B cell (primary cell): ENCODE measurements around the gene MPL. TPM values are rescaled to one million over a fixed set of nuclear protein-coding genes. Genes with fewer than 3 reads are reported as not detected.

Source experiments
- ATAC-seq: fragments of 200-7000 bp; cut with Tn5 transposase; one replicate; pipeline ENCODE4 v1.10.0; 2021; ENCODE audit warnings: low read depth, mild to moderate bottlenecking, moderate number of reproducible peaks, moderate library complexity
- CTCF ChIA-PET: fragments of 350-600 bp; sonication (Branson Sonifier 250); formaldehyde crosslinking; loops from one replicate; lab custom pipeline; 2021; ENCODE audit warnings: antibody characterized with exemption, inconsistent platforms; lab: Charles Lee
- POLR2A ChIA-PET: fragments of 350-600 bp; sonication (Branson Sonifier 250); formaldehyde crosslinking; loops from one replicate; lab custom pipeline; 2021; ENCODE audit warnings: antibody characterized with exemption; lab: Charles Lee
- DNase-seq: peaks from one replicate; pipeline ENCODE4 v3.0.0; 2013
- H2AFZ ChIP-seq: 2 replicates; pipeline ENCODE4 v1.6.1; 2012; ENCODE audit warnings: mild to moderate bottlenecking, low read depth, low read length; ENCODE audit not compliant: insufficient read depth, poor library complexity, severe bottlenecking
- H3K27ac ChIP-seq, 2 donors: 1 replicate in 1 of 2; 2 replicates in 1 of 2; pipeline ENCODE4 v1.5.1; 2012 to 2013; ENCODE audit warnings: low read length in 2 of 2, mild to moderate bottlenecking in 2 of 2, moderate library complexity in 1 of 2
- H3K27me3 ChIP-seq, 4 experiments: fragments of 200-600 bp in 1 of 4; sonication (generic) in 1 of 4; replicated peaks in 1 of 4; 1 replicate in 2 of 4; 2 replicates in 2 of 4; pipeline versions ENCODE4 v1.6.1 to v1.7.0; 2013 to 2016; ENCODE audit warnings: low read length in 3 of 4, mild to moderate bottlenecking in 2 of 4, mixed read lengths in 1 of 4, moderate library complexity in 1 of 4; ENCODE audit not compliant: insufficient read depth in 4 of 4, control insufficient read depth in 3 of 4; ENCODE audit errors: control extremely low read depth in 1 of 4
- H3K36me3 ChIP-seq, 2 experiments: replicated peaks in 1 of 2; 1 replicate in 1 of 2; 2 replicates in 1 of 2; pipeline versions ENCODE4 v1.6.1 to v1.7.1; 2013; ENCODE audit warnings: low read length in 1 of 2; ENCODE audit not compliant: insufficient read depth in 2 of 2, control insufficient read depth in 1 of 2; ENCODE audit errors: control extremely low read depth in 1 of 2, extremely low read depth in 1 of 2
- H3K4me1 ChIP-seq, 2 donors: fragments of 200-600 bp in 1 of 2; sonication (generic) in 1 of 2; 1 replicate in 1 of 2; 2 replicates in 1 of 2; pipeline versions ENCODE4 v1.5.1 to v1.6.1; 2013 to 2017; ENCODE audit warnings: low read length in 2 of 2; ENCODE audit not compliant: control insufficient read depth in 2 of 2, insufficient read depth in 2 of 2
- H3K4me2 ChIP-seq: replicated peaks from 2 replicates; pipeline ENCODE3; 2012; ENCODE audit warnings: mild to moderate bottlenecking, low read depth, low read length; ENCODE audit not compliant: poor library complexity, severe bottlenecking
- H3K4me3 ChIP-seq, 5 experiments: fragments of 200-600 bp in 1 of 5; sonication (generic) in 1 of 5; 1 replicate in 3 of 5; 2 replicates in 2 of 5; pipeline versions ENCODE4 v1.5.1 to v1.7.0; 2011 to 2016; ENCODE audit warnings: low read length in 4 of 5, mild to moderate bottlenecking in 4 of 5, low read depth in 2 of 5, control low read depth in 1 of 5, moderate library complexity in 1 of 5; ENCODE audit not compliant: insufficient read depth in 1 of 5; ENCODE audit errors: control extremely low read depth in 1 of 5, extremely low read depth in 1 of 5
- H3K79me2 ChIP-seq: fragments of 200-600 bp; sonication (generic); one replicate; pipeline ENCODE4 v1.6.0; 2016; ENCODE audit warnings: low read length; ENCODE audit not compliant: control insufficient read depth, insufficient read depth
- H3K9ac ChIP-seq: fragments of 200-600 bp; sonication (generic); 2 replicates; pipeline ENCODE4 v1.6.1; 2017; ENCODE audit warnings: mild to moderate bottlenecking, low read length, moderate library complexity
- H3K9me3 ChIP-seq, 3 donors: one replicate each; pipeline versions ENCODE4 v1.6.1 to v1.7.1; 2013; ENCODE audit warnings: low read length in 2 of 3; ENCODE audit not compliant: control insufficient read depth in 2 of 3, insufficient read depth in 1 of 3; ENCODE audit errors: control extremely low read depth in 1 of 3
- H4K20me1 ChIP-seq: 2 replicates; pipeline ENCODE4 v1.6.0; 2012; ENCODE audit warnings: mild to moderate bottlenecking, low read length; ENCODE audit not compliant: insufficient read depth, control insufficient read depth, poor library complexity, severe bottlenecking
- H3K27ac Mint-ChIP-seq: one replicate; pipeline ENCODE4 v1.8.0; 2021; ENCODE audit warnings: mixed read lengths
- H3K27me3 Mint-ChIP-seq: one replicate; pipeline ENCODE4 v1.8.0; 2021; ENCODE audit warnings: mixed read lengths
- H3K4me1 Mint-ChIP-seq: one replicate; pipeline ENCODE4 v1.8.0; 2021; ENCODE audit warnings: mixed read lengths
- H3K4me3 Mint-ChIP-seq: one replicate; pipeline ENCODE4 v1.8.0; 2021; ENCODE audit warnings: mixed read lengths
- H3K9me3 Mint-ChIP-seq: one replicate; pipeline ENCODE4 v1.8.0; 2022; ENCODE audit warnings: mixed read lengths; ENCODE audit not compliant: insufficient read depth
- CTCF ChIP-seq: fragments of 200-600 bp; IDR thresholded peaks from one replicate; pipeline ENCODE4 v1.8.0; 2022; ENCODE audit warnings: antibody characterized with exemption, mild to moderate bottlenecking
- EZH2 ChIP-seq: IDR thresholded peaks from 2 replicates; pipeline ENCODE4 v1.6.1; 2012; ENCODE audit warnings: borderline replicate concordance, low read depth, mild to moderate bottlenecking, moderate library complexity, low read length; ENCODE audit not compliant: insufficient read depth, poor library complexity, severe bottlenecking
- WGBS: methylation state at CpG from one replicate; pipeline ENCODE4 v1.1.5; 2013; ENCODE audit warnings: missing lambda C conversion rate; ENCODE audit not compliant: insufficient coverage; 5-methylcytosine and 5-hydroxymethylcytosine counted together
- intact Hi-C: fragments of 100-400 bp; cut with micrococcal nuclease; formaldehyde crosslinking; loops from one replicate; pipeline ENCODE4 v1.10.0; 2022
- polyA plus RNA-seq: library from polyadenylated mRNA; depleted of rRNA; stranded (reverse); fragments of >200 nt; gene quantifications from 2 replicates; pipeline ENCODE4 v1.2.3, GENCODE V29; 2012
- total RNA-seq, 2 donors: library from RNA; stranded (reverse); fragments of 120-200 nt in 1 of 2; gene quantifications; 1 replicate in 1 of 2; 2 replicates in 1 of 2; pipeline versions ENCODE4 v1.2.3 to v1.2.4, GENCODE V29; 2013 to 2022

MPL gene
- total and polyA plus RNA-seq, 2 donors (not counting 1 experiment from before 2014, with no cell fraction given), result not detected

GRCh38 chr1:43367904-43368645, 30.5 kb downstream of the MPL start, which contains the start of gene ELOVL1:
ELOVL1 (minus strand) TSS chr1:43368011; CDS start chr1:43365609, 2,402 bp downstream.
- POLR2A ChIA-PET, result interaction anchor here (0.7 to 2.5 kb wide), 11 partner anchors 10 to 601 kb away, joined by 3 to 34 read pairs (median 3); partner anchors contain the start of genes C1orf50, CDC20, HYI and KDM4A
- Mint-ChIP-seq H3K4me3 (peak within 1 kb of the TSS; percentile 96), H3K4me1 (peaks cover 45% of the 10 kb centered on the region), H3K27ac (peak within 1 kb of the TSS; percentile 97), H3K9me3 (no peaks in the 10 kb centered on the region), H3K27me3 (no peaks in the 10 kb centered on the region)
- peak; percentile 13 for TF ChIP-seq CTCF
- TF ChIP-seq EZH2, result no peak
- CTCF ChIA-PET, result interaction anchor here (0.7 to 2.5 kb wide), 12 partner anchors 10 to 295 kb away, joined by 3 to 14 read pairs (median 4); partner anchors contain the start of genes MED8 and SZT2
- Histone ChIP-seq H3K9me3 (no peaks in the 10 kb centered on the region), H3K4me3 (peak within 1 kb of the TSS; percentile 64 to 90 (median 81)), H4K20me1 (peaks cover 32% of the 10 kb centered on the region), H3K27me3 (no peaks in the 10 kb centered on the region), H3K79me2 (peaks cover 52% of the 10 kb centered on the region), H3K27ac (peak within 1 kb of the TSS; percentile 74 to 96), H3K4me2 (peak within 1 kb of the TSS; percentile 100), H3K9ac (peak within 1 kb of the TSS; percentile 86), H3K4me1 (peaks cover 18 to 26% of the 10 kb centered on the region in 2 donors), H3K36me3 (peaks cover 0 to 27% of the 10 kb centered on the region in 2 experiments), H2AFZ (peak within 1 kb of the TSS; percentile 87)
- intact Hi-C loops, result loop anchor here (1.0 to 10.0 kb wide), 11 partner anchors 10 to 664 kb away; partner anchors contain the start of genes C1orf50, CDC20, KDM4A and MED8
- DNase-seq, result peak; percentile 94
- under 1% methylated on average over 56 of the region's 58 CpGs for WGBS
- peak; percentile 88 for ATAC-seq
